Amygdala (tissue), 56 donors: ENCODE data around the gene PSTPIP1.

ENCODE experiments used
- DNase-seq, 56 donors: peaks; one replicate each; lab custom pipeline; 2025; lab: John Stamatoyannopoulos, UW

Gene PSTPIP1

DNA sequence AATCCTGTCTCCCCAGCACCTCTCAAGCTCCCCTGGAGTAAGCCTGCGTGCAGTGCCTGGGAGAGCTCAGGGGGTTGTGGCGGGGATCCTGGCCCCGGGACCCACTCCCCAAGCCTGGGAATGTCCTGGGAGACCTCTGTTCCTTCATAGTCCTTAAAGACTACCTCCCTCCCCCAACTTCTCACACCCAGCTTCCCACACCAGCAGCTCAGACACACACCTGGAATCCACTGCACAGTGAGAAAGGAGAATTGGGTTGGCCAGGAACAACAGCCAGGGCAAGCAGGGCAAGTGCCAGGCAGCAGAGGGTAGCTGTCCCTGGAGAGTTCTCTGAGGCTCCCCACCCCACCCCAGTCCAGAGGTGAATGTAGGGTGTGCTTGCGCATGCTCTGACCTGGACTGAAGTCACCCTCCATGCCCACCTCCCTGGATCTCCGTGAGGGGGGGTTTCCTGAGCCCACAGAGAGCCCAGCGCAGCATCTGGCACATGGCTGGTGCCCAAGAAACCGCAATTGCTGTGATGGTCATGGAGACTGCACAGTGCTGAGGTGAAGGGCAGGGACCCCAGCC, 22.2 kb downstream of the PSTPIP1 start:
- DNase-seq, result no peak

- no peak for DNase-seq
These were observed 23.1 kb downstream of the PSTPIP1 start for GRCh38 chr15:77017761-77018720.

GRCh38 chr15:77018796-77019505, 24.0 kb downstream of the PSTPIP1 start:
- no peak for DNase-seq

DNA sequence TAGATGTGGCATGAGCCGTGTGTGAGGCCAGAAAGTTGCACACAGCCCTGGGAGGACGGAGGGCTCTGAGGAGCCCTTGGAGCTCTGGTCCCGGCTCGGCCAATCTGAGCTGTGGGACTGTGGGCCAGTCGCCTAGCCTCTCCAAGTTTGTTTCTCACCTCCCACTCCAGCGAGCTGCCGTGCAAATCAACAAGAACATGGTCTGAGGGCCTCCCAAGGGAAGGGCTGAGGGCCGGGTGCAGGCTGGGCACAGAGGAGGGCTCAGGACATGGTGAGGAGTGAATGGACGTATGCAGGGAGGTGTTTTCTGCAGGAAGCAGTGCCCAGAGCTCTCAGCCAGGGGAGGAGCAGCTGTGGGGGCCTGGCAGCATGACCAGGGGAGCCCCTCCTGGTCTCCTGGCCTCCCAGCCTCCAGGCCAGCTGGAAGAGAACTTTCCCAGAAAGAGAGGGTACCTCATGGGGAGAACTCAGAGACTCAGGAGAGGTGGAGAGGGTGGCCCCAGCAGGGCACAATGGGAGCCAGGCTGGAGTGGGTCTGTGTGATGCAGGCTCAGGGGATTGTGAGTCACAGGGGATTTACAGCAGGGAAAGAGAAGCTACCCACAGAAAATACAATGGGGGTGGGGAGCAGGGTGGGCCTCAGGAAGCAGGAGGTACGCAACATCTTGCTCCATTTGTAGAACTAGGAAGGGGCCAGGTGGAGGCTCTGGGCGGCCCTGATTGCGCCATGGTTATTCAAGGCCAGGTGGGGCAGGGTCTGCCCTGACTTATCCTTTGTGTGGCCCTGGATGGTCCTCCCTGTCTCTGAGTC, 24.8 kb downstream of the PSTPIP1 start:
- no peak for DNase-seq

DNA sequence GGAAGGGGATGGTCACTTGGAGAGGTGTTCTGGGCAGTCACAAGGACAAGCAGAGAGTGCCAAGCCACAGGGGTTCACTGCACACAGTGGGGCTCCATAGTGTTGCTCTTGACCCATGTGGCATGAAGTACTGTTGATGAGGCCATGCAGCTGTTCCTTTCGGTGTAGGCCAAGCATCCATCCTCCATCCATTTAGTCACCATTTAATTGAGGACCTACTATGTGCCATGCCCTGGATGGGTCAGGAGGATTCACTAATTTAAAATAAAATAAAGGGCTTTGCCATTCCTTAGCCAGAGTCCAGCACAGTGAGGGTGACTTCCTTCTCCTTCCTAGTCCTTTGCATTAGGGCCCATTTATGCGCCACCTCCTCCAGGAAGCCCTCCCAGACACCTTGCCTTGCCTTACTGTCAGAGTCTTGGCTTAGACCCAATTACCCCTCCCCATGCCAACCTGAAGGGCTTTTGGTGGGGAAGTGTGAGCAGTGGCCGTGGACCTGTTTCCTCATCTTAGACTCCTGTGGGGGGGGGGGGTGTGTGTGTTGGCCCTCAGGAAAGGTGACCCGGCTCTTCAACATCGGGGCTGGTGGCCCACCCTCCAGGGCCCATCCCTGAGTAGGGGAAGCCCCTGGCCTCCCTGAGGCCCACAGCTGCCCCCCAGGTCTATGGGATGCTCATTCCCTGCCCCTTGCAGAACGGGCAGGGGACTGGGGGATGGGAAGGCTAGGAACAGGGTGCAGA, 25.6 kb downstream of the PSTPIP1 start:
- no peak for DNase-seq

DNA sequence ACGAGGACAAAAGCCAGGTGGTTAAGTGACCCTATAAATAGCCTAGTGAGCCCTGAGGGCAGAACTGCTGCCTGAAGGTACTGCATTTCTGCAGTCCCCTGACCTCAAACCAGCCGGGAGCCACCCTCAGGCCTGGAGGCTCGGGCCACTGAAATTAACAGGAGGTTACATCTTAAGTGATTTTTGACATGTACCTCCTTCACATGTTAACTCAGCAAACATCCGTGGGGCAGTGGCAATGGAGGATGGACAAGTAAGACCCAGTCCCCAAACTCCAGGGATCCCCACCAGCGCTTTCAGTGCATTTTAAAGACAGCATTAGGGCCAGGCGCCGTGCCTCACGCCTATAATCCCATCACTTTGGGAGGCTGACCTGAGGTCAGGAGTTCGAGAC, 26.2 kb downstream of the PSTPIP1 start:
- no peak for DNase-seq

- DNase-seq, result no peak
These were observed 27.0 kb downstream of the PSTPIP1 start for GRCh38 chr15:77021803-77022381.

DNA sequence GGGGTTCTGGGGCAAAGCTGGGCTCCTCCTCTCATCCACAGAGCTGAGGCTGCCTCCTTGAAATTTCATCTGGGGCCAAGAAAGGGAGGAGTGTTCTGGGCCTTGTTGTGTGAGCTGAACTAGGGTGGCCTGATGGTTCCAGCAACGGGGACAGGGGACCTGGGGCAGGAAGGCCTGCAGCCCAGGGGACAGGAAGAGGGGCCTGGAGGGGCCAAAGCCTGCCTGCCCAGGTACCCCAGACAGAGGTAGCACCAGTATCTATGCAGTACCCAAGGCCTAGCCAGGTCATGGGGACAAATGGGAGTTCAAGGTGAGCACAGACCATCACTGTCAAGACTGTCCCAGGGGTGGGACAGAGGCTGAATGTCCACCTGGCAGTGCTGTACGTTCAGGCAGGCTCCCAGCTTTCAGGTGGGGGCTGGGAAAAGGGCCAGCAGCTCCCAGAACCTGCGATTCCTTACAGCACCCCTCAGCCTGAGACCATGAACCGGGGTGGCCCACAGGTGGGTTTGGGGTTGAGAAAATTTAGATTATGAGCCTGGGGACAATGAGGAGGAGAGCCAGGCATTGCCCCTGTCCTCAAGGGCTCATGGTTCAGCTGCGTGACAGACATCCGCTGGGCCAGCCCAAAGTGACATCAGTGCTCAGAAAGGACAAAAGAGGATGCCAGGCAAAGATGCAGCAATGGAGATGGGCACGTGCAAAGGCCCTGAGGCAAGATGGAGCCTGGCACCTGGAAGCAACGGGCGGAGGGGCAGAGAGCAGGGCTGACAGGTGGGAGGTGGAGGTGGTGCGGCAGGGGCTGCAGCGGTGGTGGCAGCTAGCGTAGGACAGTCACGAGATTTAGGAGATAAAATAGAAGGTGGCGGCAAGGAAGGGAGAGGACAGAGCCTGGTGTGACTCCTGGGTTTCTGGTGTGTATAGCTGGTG, 28.0 kb downstream of the PSTPIP1 start:
- no peak for DNase-seq

DNA sequence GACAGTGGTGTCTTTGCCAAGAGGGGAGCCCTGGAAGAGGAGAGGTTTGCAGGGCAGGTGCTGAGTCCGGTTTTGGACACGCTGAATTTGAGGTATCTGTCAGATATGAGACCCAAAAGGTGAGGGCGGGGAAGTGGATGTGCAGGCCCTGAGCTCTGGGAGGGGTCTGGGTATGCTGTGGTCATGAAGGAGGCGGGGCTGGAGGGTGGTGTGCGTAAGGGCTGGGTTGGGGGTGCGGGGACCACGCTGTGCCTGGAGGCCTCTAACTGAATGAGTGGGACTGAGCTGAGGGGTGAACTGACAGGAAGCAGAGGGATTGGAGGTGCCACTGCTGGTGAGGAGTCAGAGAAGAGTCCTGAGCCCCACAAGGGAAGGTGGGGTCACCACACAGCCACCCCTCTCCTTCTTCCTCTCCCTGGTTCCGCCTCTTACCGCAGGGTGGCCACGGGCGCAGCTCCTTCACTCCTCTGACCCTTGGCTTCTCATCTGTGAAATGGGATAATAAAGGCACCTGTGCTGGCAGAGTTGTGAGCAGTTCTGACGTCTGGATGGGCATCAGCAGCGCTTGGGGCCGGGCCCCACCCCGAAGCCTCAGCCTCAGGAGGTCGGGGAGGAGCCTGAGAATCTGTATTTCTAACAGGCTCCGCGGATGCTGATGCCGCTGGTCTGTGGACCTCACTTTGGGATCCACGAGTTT, 28.8 kb downstream of the PSTPIP1 start:
- no peak for DNase-seq

DNA sequence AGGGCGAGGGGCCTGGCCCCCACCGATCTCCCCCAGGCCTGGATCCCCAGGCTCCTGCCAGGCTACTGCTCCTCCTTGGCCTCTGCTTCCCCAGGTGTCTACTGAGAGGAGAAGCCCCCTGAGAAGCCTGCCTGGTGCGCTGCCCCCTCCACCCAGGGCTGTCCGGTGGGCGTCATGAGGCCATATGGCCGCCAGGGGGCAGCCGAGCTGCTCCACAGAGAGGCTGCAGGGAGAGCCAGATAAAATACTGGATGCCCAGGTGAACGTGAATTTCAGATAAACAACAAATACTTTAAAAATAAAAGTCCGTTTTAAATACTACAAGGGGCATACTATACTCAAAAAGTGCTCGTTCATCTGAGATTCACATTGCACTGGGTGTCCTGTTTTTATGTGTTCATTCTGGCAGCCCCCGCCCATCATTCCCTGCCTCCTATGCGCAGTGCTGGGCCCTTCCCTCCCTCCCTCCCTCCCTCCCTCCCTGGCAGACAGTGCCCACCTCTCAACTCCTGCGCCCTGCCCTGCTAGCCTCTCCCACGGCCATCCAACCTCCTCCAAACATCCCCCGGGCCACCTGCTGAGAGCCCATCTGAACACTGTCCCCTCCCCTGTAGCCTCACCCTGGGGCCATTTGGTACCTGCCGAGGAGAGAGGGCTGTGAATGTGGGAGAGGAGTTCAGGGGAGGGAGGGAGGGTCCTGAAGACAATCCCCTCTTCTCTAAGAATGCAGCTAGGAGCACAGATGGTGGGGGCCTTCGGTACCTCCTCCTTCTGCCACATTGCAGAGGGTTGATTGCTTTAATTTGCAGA, 29.6 kb downstream of the PSTPIP1 start:
- peak in 42 of 56 donors; percentile 9 to 83 (median 36) for DNase-seq

GRCh38 chr15:77025083-77025901, 30.4 kb downstream of the PSTPIP1 start:
- no peak for DNase-seq

GRCh38 chr15:77025941-77026411, 31.1 kb downstream of the PSTPIP1 start:
- DNase-seq, result no peak

- no peak for DNase-seq
These were observed 31.7 kb downstream of the PSTPIP1 start for GRCh38 chr15:77026501-77027110.

- no peak for DNase-seq
These were observed 32.3 kb downstream of the PSTPIP1 start for GRCh38 chr15:77027111-77027696.
